ENCODE results near the gene POLRMT. TPM values are rescaled to one million over a fixed set of nuclear protein-coding genes. Genes with fewer than 3 reads are reported as not detected.
"Not testable (repeated sequence)": the region's sequence is repeated elsewhere in the genome, so short reads cannot be mapped to it uniquely, and the experiment has no call there.

The POLRMT gene
- total RNA-seq, 4 donors from 2014 or later: 37.8 to 61.1 (median 46.9) TPM

GRCh38 chr19:604355-604754 is 29.0 kb downstream of the POLRMT start:
- H3K4me3 ChIP-seq (ENCODE audit: low read depth, poor library complexity, severe bottlenecking): no peak overlapping the region
- 83% methylated on average over 11 of the region's 11 CpGs for WGBS, 2 donors
- intact Hi-C loops (cut with DNase I; ENCODE audit: low total_unique reads): no loop called here
- TF ChIP-seq POLR2A (IDR thresholded peaks at IDR 0.05) (no peak), CTCF (IDR thresholded peaks at IDR 0.05) (no peak)
- no peak for DNase-seq (ENCODE audit: low spot score in 2 of 2)

DNA sequence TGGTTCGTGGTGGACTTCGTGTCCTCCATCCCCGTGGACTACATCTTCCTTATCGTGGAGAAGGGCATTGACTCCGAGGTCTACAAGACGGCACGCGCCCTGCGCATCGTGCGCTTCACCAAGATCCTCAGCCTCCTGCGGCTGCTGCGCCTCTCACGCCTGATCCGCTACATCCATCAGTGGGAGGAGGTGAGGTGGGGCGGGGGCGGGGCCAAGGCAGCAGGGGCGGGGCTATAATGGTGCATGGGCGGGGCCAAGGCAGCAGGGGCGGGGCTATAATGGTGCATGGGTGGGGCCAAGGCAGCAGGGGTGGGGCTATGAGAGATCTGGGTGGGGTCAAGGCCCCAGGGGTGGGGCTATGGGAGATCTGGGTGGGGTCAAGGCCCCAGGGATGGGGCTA is 29.6 kb downstream of the POLRMT start:
- DNase-seq (ENCODE audit: low spot score in 2 of 2); intact Hi-C loops (cut with DNase I; ENCODE audit: low total_unique reads); H3K4me3 ChIP-seq (ENCODE audit: low read depth, poor library complexity, severe bottlenecking): not testable (repeated sequence)
- WGBS, 2 donors: 92 to 93% methylated on average over 18 to 20 of the region's 20 CpGs

DNA sequence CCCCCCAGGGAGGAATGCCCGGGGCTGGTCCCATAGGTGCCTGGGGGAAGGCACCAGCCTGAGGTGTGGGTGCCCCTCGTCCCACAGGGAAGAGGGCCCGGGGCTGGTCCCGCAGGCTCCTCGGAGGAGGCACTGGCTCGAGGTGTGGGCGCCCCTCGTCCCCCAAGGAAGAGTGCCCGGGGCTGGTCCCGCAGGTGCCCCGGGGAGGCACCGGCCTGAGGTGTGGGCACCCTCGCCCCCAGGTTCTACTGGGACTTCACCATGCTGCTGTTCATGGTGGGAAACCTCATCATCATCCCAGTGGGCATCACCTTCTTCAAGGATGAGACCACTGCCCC is 30.1 kb downstream of the POLRMT start:
- WGBS, 2 donors: 85 to 86% methylated on average over 13 of the region's 13 CpGs
- DNase-seq (ENCODE audit: low spot score in 2 of 2); intact Hi-C loops (cut with DNase I; ENCODE audit: low total_unique reads); H3K4me3 ChIP-seq (ENCODE audit: low read depth, poor library complexity, severe bottlenecking): not testable (repeated sequence)

GRCh38 chr19:602391-603301 is 30.7 kb downstream of the POLRMT start:
- no peak for DNase-seq (ENCODE audit: low spot score in 2 of 2)
- WGBS, 2 donors: 84 to 85% methylated on average over 27 to 34 of the region's 35 CpGs
- no peak overlapping the region for H3K4me3 ChIP-seq (ENCODE audit: low read depth, poor library complexity, severe bottlenecking)

DNA sequence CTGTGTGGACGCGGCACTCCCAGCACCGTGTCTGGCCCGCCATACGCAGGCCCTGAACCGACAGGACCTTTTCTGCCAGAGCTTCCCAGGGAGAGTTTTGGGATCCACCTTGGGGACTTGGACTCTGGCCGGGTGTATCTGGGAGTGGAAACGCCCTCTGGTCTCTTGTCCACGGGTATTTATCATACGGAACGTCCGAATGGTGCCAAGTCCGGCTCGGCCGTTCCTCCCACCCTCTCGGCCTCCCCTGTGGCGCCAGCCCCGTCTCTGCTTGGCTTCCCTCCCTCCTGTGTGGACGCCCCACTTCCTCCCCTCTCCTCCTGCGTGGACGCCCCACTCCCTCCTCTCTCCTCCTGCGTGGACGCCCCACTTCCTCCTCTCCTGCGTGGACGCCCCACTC is 31.5 kb downstream of the POLRMT start:
- 82 to 91% methylated on average over 25 of the region's 25 CpGs for WGBS, 2 donors
- DNase-seq (ENCODE audit: low spot score in 2 of 2): no peak
- no peak for TF ChIP-seq CTCF (IDR thresholded peaks at IDR 0.05)
- TF ChIP-seq POLR2A (IDR thresholded peaks at IDR 0.05): no peak

More at GRCh38 chr19:602391-603301, 30.7 kb downstream of the POLRMT start:
- no peak for TF ChIP-seq CTCF (IDR thresholded peaks at IDR 0.05)
- TF ChIP-seq POLR2A (IDR thresholded peaks at IDR 0.05): no peak
- intact Hi-C loops (cut with DNase I; ENCODE audit: low total_unique reads): no loop called here

DNA sequence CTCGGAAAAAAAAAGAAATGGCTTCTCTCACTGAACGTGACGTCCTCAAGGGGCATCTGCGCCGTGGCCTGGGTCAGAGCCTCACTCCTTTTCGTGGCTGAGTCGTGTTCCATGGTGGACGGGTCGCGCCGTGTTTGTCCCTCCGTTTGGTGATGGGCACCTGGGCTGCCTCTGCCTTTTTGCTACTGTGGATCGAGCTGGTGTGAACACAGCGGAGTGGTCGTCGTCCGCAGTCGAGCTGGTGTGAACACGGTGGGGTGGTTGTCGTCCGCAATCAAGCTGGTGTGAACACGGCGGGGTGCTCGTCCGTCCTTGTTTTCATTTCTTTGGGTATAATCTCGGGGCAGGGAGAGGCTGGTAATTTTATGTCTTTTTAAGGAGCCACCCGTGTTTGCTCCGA is 32.0 kb downstream of the POLRMT start:
- TF ChIP-seq CTCF (IDR thresholded peaks at IDR 0.05) (no peak), POLR2A (IDR thresholded peaks at IDR 0.05) (no peak)
- no peak for DNase-seq (ENCODE audit: low spot score in 2 of 2)
- H3K4me3 ChIP-seq (ENCODE audit: low read depth, poor library complexity, severe bottlenecking): no peak overlapping the region
- 88 to 93% methylated on average over 28 of the region's 28 CpGs for WGBS, 2 donors
- intact Hi-C loops (cut with DNase I; ENCODE audit: low total_unique reads): no loop called here

More for the DNA sequence above, 31.5 kb downstream of the POLRMT start:
- no peak overlapping the region for H3K4me3 ChIP-seq (ENCODE audit: low read depth, poor library complexity, severe bottlenecking)
- intact Hi-C loops (cut with DNase I; ENCODE audit: low total_unique reads): no loop called here
